ENCODE measurements around the gene SCAND1. TPM values are rescaled to one million over a fixed set of nuclear protein-coding genes. Genes with fewer than 3 reads are reported as not detected.

Gene SCAND1
- total and polyA plus RNA-seq, 9 of the 15 experiments (the other 6 are each of a cell fraction or from before 2014, with no cell fraction given) = 0.08 to 94.0 (median 5.8) TPM

GRCh38 chr20:35903843-35904242, 50.5 kb downstream of the SCAND1 start (continued):
- TF ChIP-seq ATF7 (IDR thresholded peaks at IDR 0.05) (no peak), ZNF551 (CRISPR knock-in tag; IDR thresholded peaks at IDR 0.05) (no peak), TAF9B (IDR thresholded peaks at IDR 0.05; ENCODE audit: partially characterized antibody) (no peak), POLR3A (IDR thresholded peaks at IDR 0.05; ENCODE audit: borderline replicate concordance, extremely low read depth, insufficient read depth, insufficient read length) (no peak), MCM5 (IDR thresholded peaks at IDR 0.05; ENCODE audit: low read depth) (no peak), MXD1 (CRISPR knock-in tag; IDR thresholded peaks at IDR 0.05; ENCODE audit: borderline replicate concordance, poor library complexity, severe bottlenecking) (no peak), HDAC3 (IDR thresholded peaks at IDR 0.05; ENCODE audit: borderline replicate concordance, partially characterized antibody) (no peak), CCAR2 (IDR thresholded peaks at IDR 0.05; ENCODE audit: low read depth, low read length) (no peak), TAF7 (tag; IDR thresholded peaks at IDR 0.05) (no peak), SIN3A (IDR thresholded peaks at IDR 0.05; ENCODE audit: borderline replicate concordance in 2 of 2, control insufficient read depth in 1 of 2, low read depth in 2 of 2, low read length in 2 of 2) (no peak), ZNF644 (tag; IDR thresholded peaks at IDR 0.05; ENCODE audit: low read depth) (no peak), NCOA1 (IDR thresholded peaks at IDR 0.05; ENCODE audit: low read depth) (no peak), KDM2B (CRISPR knock-in tag; IDR thresholded peaks at IDR 0.05) (no peak), SMARCB1 (IDR thresholded peaks at IDR 0.05; ENCODE audit: insufficient read length, low read depth) (no peak), ZNF699 (CRISPR knock-in tag; IDR thresholded peaks at IDR 0.05; ENCODE audit: insufficient replicate concordance) (no peak), DIDO1 (tag; IDR thresholded peaks at IDR 0.05; ENCODE audit: low read depth) (no peak), ZC3H11A (IDR thresholded peaks at IDR 0.05; ENCODE audit: low read depth, low read length) (no peak), BMI1 (IDR thresholded peaks at IDR 0.05; ENCODE audit: low read length) (no peak), NFE2 (IDR thresholded peaks at IDR 0.05; ENCODE audit: low read depth) (no peak), ILK (tag; IDR thresholded peaks at IDR 0.05; ENCODE audit: borderline replicate concordance, low read depth) (no peak), ZNF318 (IDR thresholded peaks at IDR 0.05; ENCODE audit: borderline replicate concordance in 1 of 2, low read depth in 1 of 2) (no peak), TCF3 (CRISPR knock-in tag; IDR thresholded peaks at IDR 0.05) (peak; percentile 50)

Data from K562 (cell line).